ENCODE results near the gene NCR3LG1. TPM values are rescaled to one million over a fixed set of nuclear protein-coding genes. Genes with fewer than 3 reads are reported as not detected.

The NCR3LG1 gene
- total RNA-seq, 1 donor from 2014 or later: 1.1 TPM

- peaks cover 7% of the 10 kb centered on the region for H3K4me1 Mint-ChIP-seq
- intact Hi-C loops (cut with micrococcal nuclease): no loop called here
- ChIA-PET POLR2A (no interaction called here), CTCF (interaction anchor here (0.9 kb wide), 1 partner anchor 21 kb away, joined by 5 read pairs; no protein-coding TSS in a partner anchor)
- H3K9me3 Mint-ChIP-seq: no peaks in the 10 kb centered on the region
- ATAC-seq (ENCODE audit: low read depth) (no peak), DNase-seq (no peak)
- no peak overlapping the region for H3K4me3 Mint-ChIP-seq
- H3K27ac Mint-ChIP-seq: no peak overlapping the region
- H3K27me3 Mint-ChIP-seq: no peaks in the 10 kb centered on the region
- TF ChIP-seq CTCF (IDR thresholded peaks at IDR 0.05): no peak
- H3K36me3 Mint-ChIP-seq (ENCODE audit: low read depth): no peaks in the 10 kb centered on the region
Observed at GRCh38 chr11:17405232-17406005, 53.8 kb downstream of the NCR3LG1 start.

DNA sequence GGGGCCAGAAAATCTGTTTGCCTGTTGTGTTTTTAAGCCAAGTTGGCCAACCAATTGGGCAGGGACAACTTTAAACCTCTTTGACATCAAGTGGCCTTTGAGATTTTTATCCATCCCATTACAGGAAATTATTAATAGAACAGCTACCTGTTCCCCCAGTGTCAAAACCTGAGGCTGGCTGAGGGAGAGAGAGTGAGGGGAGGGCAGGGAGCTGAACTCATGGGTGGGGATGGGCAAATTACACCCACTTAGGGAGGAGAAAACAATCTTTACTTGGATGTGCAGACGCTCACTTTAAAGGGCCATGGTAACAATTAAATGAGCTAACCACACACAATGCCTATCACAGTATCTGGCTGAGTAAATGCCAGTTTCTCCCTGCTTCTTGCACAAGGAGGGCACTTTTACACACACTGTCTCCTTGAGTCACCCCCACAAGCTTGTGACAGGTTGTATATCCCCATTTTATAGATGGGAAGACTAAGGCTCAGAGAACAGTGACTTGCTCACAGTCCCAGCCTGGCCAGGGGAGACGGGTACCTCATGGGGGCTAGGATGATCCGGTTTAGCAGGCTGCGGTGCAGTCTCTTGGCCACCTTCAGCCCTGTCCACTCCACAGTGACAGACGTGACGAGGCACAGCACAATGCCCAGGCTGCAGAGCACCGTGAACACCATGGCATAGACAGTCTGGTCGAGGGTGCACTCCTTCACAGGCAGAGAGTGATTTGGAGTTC is 54.6 kb downstream of the NCR3LG1 start:
- ChIA-PET POLR2A (no interaction called here), CTCF (interaction anchor here (0.9 kb wide), 1 partner anchor 22 kb away, joined by 5 read pairs; no protein-coding TSS in a partner anchor)
- TF ChIP-seq CTCF (IDR thresholded peaks at IDR 0.05): no peak
- intact Hi-C loops (cut with micrococcal nuclease): no loop called here
- Mint-ChIP-seq H3K4me3 (no peak overlapping the region), H3K36me3 (ENCODE audit: low read depth) (no peaks in the 10 kb centered on the region), H3K9me3 (no peaks in the 10 kb centered on the region), H3K27ac (no peak overlapping the region), H3K27me3 (no peaks in the 10 kb centered on the region), H3K4me1 (no peaks in the 10 kb centered on the region)
- ATAC-seq (ENCODE audit: low read depth) (no peak), DNase-seq (no peak)

DNA sequence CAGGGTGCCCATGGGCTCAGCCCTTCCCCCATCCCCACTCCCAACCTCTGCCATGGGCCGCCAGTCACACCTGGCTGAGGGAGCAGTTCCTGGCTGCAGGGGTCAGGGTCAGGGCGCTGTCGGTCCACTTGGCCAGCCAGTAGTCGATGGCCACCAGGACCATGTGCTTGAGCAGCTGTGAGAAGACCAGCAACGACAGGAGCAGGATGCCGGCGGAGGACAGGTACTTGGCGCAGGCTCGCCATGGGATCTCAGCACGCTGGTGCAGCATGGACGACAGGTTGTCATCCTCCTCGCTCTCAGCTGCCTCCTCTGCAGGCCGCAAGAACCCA is 55.2 kb downstream of the NCR3LG1 start:
- no peaks in the 10 kb centered on the region for H3K36me3 Mint-ChIP-seq (ENCODE audit: low read depth)
- ChIA-PET POLR2A (no interaction called here), CTCF (no interaction called here)
- H3K4me3 Mint-ChIP-seq: no peak overlapping the region
- H3K4me1 Mint-ChIP-seq: no peaks in the 10 kb centered on the region
- no peak for DNase-seq
- TF ChIP-seq CTCF (IDR thresholded peaks at IDR 0.05): no peak
- no peak overlapping the region for H3K27ac Mint-ChIP-seq
- peaks cover 2% of the 10 kb centered on the region for H3K27me3 Mint-ChIP-seq
- intact Hi-C loops (cut with micrococcal nuclease): no loop called here
- no peaks in the 10 kb centered on the region for H3K9me3 Mint-ChIP-seq
- ATAC-seq (ENCODE audit: low read depth): no peak

GRCh38 chr11:17407575-17407974 is 56.0 kb downstream of the NCR3LG1 start:
- H3K9me3 Mint-ChIP-seq: no peaks in the 10 kb centered on the region
- no peaks in the 10 kb centered on the region for H3K36me3 Mint-ChIP-seq (ENCODE audit: low read depth)
- TF ChIP-seq CTCF (IDR thresholded peaks at IDR 0.05): no peak
- no peak overlapping the region for H3K4me3 Mint-ChIP-seq
- intact Hi-C loops (cut with micrococcal nuclease): no loop called here
- no peak overlapping the region for H3K27ac Mint-ChIP-seq
- ATAC-seq (ENCODE audit: low read depth) (no peak), DNase-seq (no peak)
- ChIA-PET POLR2A (no interaction called here), CTCF (no interaction called here)
- peaks cover 2% of the 10 kb centered on the region for H3K27me3 Mint-ChIP-seq
- no peaks in the 10 kb centered on the region for H3K4me1 Mint-ChIP-seq

DNA sequence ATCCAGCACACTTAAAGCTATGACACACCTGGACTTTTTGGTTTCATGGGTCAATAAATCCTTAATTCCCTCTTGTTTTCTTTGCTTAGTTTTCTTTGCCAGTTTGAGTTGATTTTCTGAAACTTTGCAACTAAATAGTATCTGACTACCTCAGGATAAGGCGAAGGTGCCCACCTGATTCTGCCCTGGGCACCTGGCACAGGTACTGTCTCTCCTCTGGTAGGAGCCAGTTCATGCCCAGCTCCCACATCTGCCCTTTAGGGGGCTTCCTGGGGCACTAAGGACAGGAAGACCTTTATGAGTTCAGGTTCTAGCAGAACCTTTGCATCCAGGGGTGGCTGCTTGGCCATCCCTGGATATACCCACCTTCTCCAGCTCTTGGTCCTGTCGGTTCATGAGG is 56.4 kb downstream of the NCR3LG1 start:
- no peak overlapping the region for H3K4me3 Mint-ChIP-seq
- H3K9me3 Mint-ChIP-seq: no peaks in the 10 kb centered on the region
- H3K27me3 Mint-ChIP-seq: peaks cover 5% of the 10 kb centered on the region
- no peak for ATAC-seq (ENCODE audit: low read depth)
- intact Hi-C loops (cut with micrococcal nuclease): no loop called here
- POLR2A ChIA-PET: no interaction called here
- H3K36me3 Mint-ChIP-seq (ENCODE audit: low read depth): no peaks in the 10 kb centered on the region
- H3K4me1 Mint-ChIP-seq: no peaks in the 10 kb centered on the region
- H3K27ac Mint-ChIP-seq: no peak overlapping the region
- CTCF ChIA-PET: no interaction called here
- no peak for TF ChIP-seq CTCF (IDR thresholded peaks at IDR 0.05)
- no peak for DNase-seq

Data from activated B cell treated with CpG ODN at 0.5 μM for 24 hours (primary cell).